ENCODE data around the gene ADAMTSL4.
A peak's percentile ranks its signal among the peaks of the same experiment; 100 is the strongest.

ADAMTSL4 gene

GRCh38 chr1:150535511-150536287, 13.5 kb upstream of the ADAMTSL4 start:
- DNase-seq = no peak

GRCh38 chr1:150536836-150537731, 12.1 kb upstream of the ADAMTSL4 start:
- DNase-seq = no peak

GRCh38 chr1:150537732-150538684, 11.2 kb upstream of the ADAMTSL4 start:
- no peak for DNase-seq

GRCh38 chr1:150543500-150544143, 5.6 kb upstream of the ADAMTSL4 start:
- no peak for DNase-seq

GRCh38 chr1:150544204-150544603, 5.0 kb upstream of the ADAMTSL4 start:
- DNase-seq = no peak

- DNase-seq = no peak
Measured at GRCh38 chr1:150545486-150546032, 3.6 kb upstream of the ADAMTSL4 start.

- no peak for DNase-seq
Measured at GRCh38 chr1:150546294-150546937, 2.8 kb upstream of the ADAMTSL4 start.

- DNase-seq = no peak
Measured at GRCh38 chr1:150548324-150548631, 930 bp upstream of the ADAMTSL4 start.

GRCh38 chr1:150549496-150550221, 451 bp downstream of the ADAMTSL4 start:
- no peak for DNase-seq

- DNase-seq = no peak
Measured at GRCh38 chr1:150550222-150551050, 1.2 kb downstream of the ADAMTSL4 start.

GRCh38 chr1:150551051-150551783, 2.0 kb downstream of the ADAMTSL4 start:
- peak in 1 of 2 donors; percentile 41 for DNase-seq

- no peak for DNase-seq
Measured at GRCh38 chr1:150551784-150552127, 2.5 kb downstream of the ADAMTSL4 start.

GRCh38 chr1:150552128-150552910, 3.1 kb downstream of the ADAMTSL4 start:
- DNase-seq = peak; percentile 89 to 90

- DNase-seq = no peak
Measured at GRCh38 chr1:150552911-150553289, 3.7 kb downstream of the ADAMTSL4 start.

GRCh38 chr1:150553392-150554085, 4.3 kb downstream of the ADAMTSL4 start:
- DNase-seq = no peak

- no peak for DNase-seq
Measured at GRCh38 chr1:150554086-150554452, 4.9 kb downstream of the ADAMTSL4 start.

GRCh38 chr1:150555198-150555970, 6.2 kb downstream of the ADAMTSL4 start:
- no peak for DNase-seq

Data from inflammatory macrophage treated with lipopolysaccharide for 1 hour (primary cell).